Pancreas (tissue), 10 donors: Measurements from ENCODE around the gene DAD1. TPM values are rescaled to one million over a fixed set of nuclear protein-coding genes. Genes with fewer than 3 reads are reported as not detected.

ENCODE experiments used
- ATAC-seq, 4 donors: fragments of 200-7000 bp; cut with Tn5 transposase; one replicate each; pipeline versions ENCODE4 v1.8.0 to v1.9.1; 2020; ENCODE audit warnings: mild to moderate bottlenecking in 4 of 4, moderate library complexity in 4 of 4
- DNase-seq, 6 donors: peaks; one replicate each; pipeline ENCODE4 v3.0.0-alpha.2; 2020
- FAIRE-seq: peaks from 2 replicates; lab custom pipeline; 2012; peaks lifted over from hg19 to GRCh38; lab: Jason Lieb, UNC
- H3K27ac ChIP-seq, 4 donors: fragments of 200-600 bp; sonication (generic); 1 replicate in 3 of 4; 2 replicates in 1 of 4; pipeline versions ENCODE4 v1.5.0 to v1.8.0; 2020
- H3K27me3 ChIP-seq, 4 donors: fragments of 200-600 bp; one replicate each; pipeline ENCODE4 v1.8.0; 2021
- H3K36me3 ChIP-seq, 3 donors: fragments of 200-600 bp; sonication (generic) in 1 of 3; one replicate each; pipeline versions ENCODE4 v1.5.0 to v1.8.0; 2020 to 2021
- H3K4me1 ChIP-seq, 3 donors: fragments of 200-600 bp; one replicate each; pipeline ENCODE4 v1.8.0; 2021
- H3K4me3 ChIP-seq, 4 donors: fragments of 200-600 bp; sonication (generic) in 2 of 4; one replicate each; pipeline versions ENCODE4 v1.5.0 to v1.8.0; 2020 to 2021
- H3K9me3 ChIP-seq, 4 donors: fragments of 200-600 bp; one replicate each; pipeline ENCODE4 v1.8.0; 2021
- CTCF ChIP-seq, 4 donors: fragments of 200-600 bp; sonication (generic) in 3 of 4; IDR thresholded peaks; one replicate each; pipeline versions ENCODE4 v1.5.0 to v1.8.0; 2021; ENCODE audit warnings: antibody characterized with exemption in 4 of 4
- WGBS, 2 donors: extraction: QIAGEN DNeasy Blood & Tissue Kit; methylation state at CpG; one replicate each; pipeline ENCODE4 v1.1.7; 2013; 5-methylcytosine and 5-hydroxymethylcytosine counted together
- intact Hi-C, 3 donors: fragments of 100-400 bp; cut with DNase I; formaldehyde crosslinking; loops; one replicate each; pipeline versions ENCODE4 v1.11.1 to v1.14.2; 2022
- polyA plus RNA-seq, 2 donors: library from polyadenylated mRNA; stranded (reverse); fragments of 200-250 nt; gene quantifications; one replicate each; pipeline ENCODE4 v1.2.3, GENCODE V29; 2013
- total RNA-seq, 6 donors: library from RNA; stranded (reverse); fragmentation: NEBNext Ultra II Directional in 4 of 6; extraction: Animal tissue kit (Norgen Biotek cat#: 25700) in 4 of 6; gene quantifications; one replicate each; pipeline versions ENCODE4 v1.2.1 to v1.2.4, GENCODE V29; 2021 to 2023
- donor health status: healthy with polysubstance abuse.
- donor health status: DM: no; HTN: no; CAD: no; lungs with moderate emphysema.
- donor health status: DM: no; HTN: no; CAD: no.
- donor health status: control.
- donor health status: control.
- donor health status: Bipolar disorder and iron deficiency.
- donor health status: DM: yes; HTN: yes; CAD: no.
- donor health status: DM: no; HTN: no; CAD: no.
- donor health status: DM: no; HTN: no; CAD: no.
- donor health status: DM: yes; HTN: yes; CAD: no.

Gene DAD1
- total and polyA plus RNA-seq, 8 donors, result 58.2 to 178 (median 85.2) TPM

- 23 to 40% methylated on average over 2 of the region's 2 CpGs for WGBS, 2 donors
- no peak for TF ChIP-seq CTCF (IDR thresholded peaks at IDR 0.05)
These were observed 8.4 kb downstream of the DAD1 start for GRCh38 chr14:22580625-22581024.

GRCh38 chr14:22579881-22580280 lies 9.1 kb downstream of the DAD1 start:
- no peak overlapping the region for H3K27ac ChIP-seq
- H3K27me3 ChIP-seq, result no peaks in the 10 kb centered on the region
- ATAC-seq (no peak), DNase-seq (no peak), FAIRE-seq (no peak)
- H3K4me3 ChIP-seq, result no peak overlapping the region
- peaks cover 4 to 17% (median 14%) of the 10 kb centered on the region in 3 donors for H3K4me1 ChIP-seq
- H3K9me3 ChIP-seq, result no peaks in the 10 kb centered on the region
- intact Hi-C loops, result loop anchor here in 1 of 3 donors (10.0 kb wide), 1 partner anchor 65 kb away; the partner anchor contains the start of gene OR6J1
- 83 to 87% methylated on average over 3 of the region's 3 CpGs for whole genome bisulfite sequencing, 2 donors
- TF ChIP-seq CTCF (IDR thresholded peaks at IDR 0.05), result no peak
- H3K36me3 ChIP-seq, result no peaks in the 10 kb centered on the region

More at GRCh38 chr14:22580625-22581024, 8.4 kb downstream of the DAD1 start:
- peak in 1 of 4 donors; percentile 17 for ATAC-seq
- Histone ChIP-seq H3K4me3 (no peak overlapping the region), H3K27ac (no peak overlapping the region), H3K9me3 (no peaks in the 10 kb centered on the region), H3K4me1 (peaks cover 10 to 22% (median 20%) of the 10 kb centered on the region in 3 donors), H3K36me3 (no peaks in the 10 kb centered on the region), H3K27me3 (no peaks in the 10 kb centered on the region)
- FAIRE-seq, result no peak
- intact Hi-C loops, result no loop called here
- no peak for DNase-seq

GRCh38 chr14:22579236-22579635 lies 9.8 kb downstream of the DAD1 start:
- no peaks in the 10 kb centered on the region for H3K27me3 ChIP-seq
- DNase-seq, result no peak
- FAIRE-seq, result no peak
- H3K4me1 ChIP-seq, result peaks cover 1 to 11% (median 7%) of the 10 kb centered on the region in 3 donors
- no peak for TF ChIP-seq CTCF (IDR thresholded peaks at IDR 0.05)
- ATAC-seq, result no peak
- H3K4me3 ChIP-seq, result no peak overlapping the region
- WGBS, 2 donors, result 77 to 79% methylated on average over 2 of the region's 2 CpGs
- no peak overlapping the region for H3K27ac ChIP-seq
- H3K9me3 ChIP-seq, result no peaks in the 10 kb centered on the region
- intact Hi-C loops, result loop anchor here in 1 of 3 donors (10.0 kb wide), 1 partner anchor 66 kb away; the partner anchor contains the start of gene OR6J1
- no peaks in the 10 kb centered on the region for H3K36me3 ChIP-seq

GRCh38 chr14:22577334-22577908 lies 11.6 kb downstream of the DAD1 start:
- 76 to 77% methylated on average over 6 of the region's 6 CpGs for WGBS, 2 donors
- Histone ChIP-seq H3K27me3 (no peaks in the 10 kb centered on the region), H3K27ac (no peak overlapping the region), H3K4me1 (peaks cover 8 to 17% (median 10%) of the 10 kb centered on the region in 3 donors), H3K4me3 (no peak overlapping the region), H3K36me3 (peaks cover 0 to 8% (median 0%) of the 10 kb centered on the region in 3 donors), H3K9me3 (no peaks in the 10 kb centered on the region)
- ATAC-seq (no peak), FAIRE-seq (no peak), DNase-seq (no peak)
- intact Hi-C loops, result loop anchor here in 1 of 3 donors (10.0 kb wide), 1 partner anchor 67 kb away; the partner anchor contains the start of gene OR6J1
- TF ChIP-seq CTCF (IDR thresholded peaks at IDR 0.05), result no peak

- ATAC-seq, result no peak
- no peak for TF ChIP-seq CTCF (IDR thresholded peaks at IDR 0.05)
- WGBS, 2 donors, result 95 to 100% methylated on average over 3 of the region's 3 CpGs
- H3K4me3 ChIP-seq, result no peak overlapping the region
- no peak for FAIRE-seq
- intact Hi-C loops, result loop anchor here in 1 of 3 donors (10.0 kb wide), 1 partner anchor 71 kb away; the partner anchor contains the start of gene OR6J1
- peaks cover 5 to 28% (median 10%) of the 10 kb centered on the region in 3 donors for H3K4me1 ChIP-seq
- H3K27me3 ChIP-seq, result no peaks in the 10 kb centered on the region
- DNase-seq, result no peak
- peaks cover 0 to 8% (median 0%) of the 10 kb centered on the region in 3 donors for H3K36me3 ChIP-seq
- no peaks in the 10 kb centered on the region for H3K9me3 ChIP-seq
- no peak overlapping the region for H3K27ac ChIP-seq
These were observed 15.2 kb downstream of the DAD1 start for GRCh38 chr14:22573804-22574203.
